Psoas muscle (tissue), 8 donors: Measurements from ENCODE around the gene KRT26. TPM values are rescaled to one million over a fixed set of nuclear protein-coding genes. Genes with fewer than 3 reads are reported as not detected.

Source experiments
- ATAC-seq, 4 donors: fragments of 200-7000 bp; cut with Tn5 transposase; one replicate each; pipeline ENCODE4 v1.9.1; 2020; ENCODE audit warnings: moderate library complexity in 3 of 4, mild to moderate bottlenecking in 2 of 4
- DNase-seq, 2 donors: peaks; one replicate each; pipeline ENCODE4 v3.0.0-alpha.2; 2020
- H3K27ac ChIP-seq: fragments of 200-600 bp; one replicate; pipeline ENCODE4 v1.8.0; 2022
- H3K27me3 ChIP-seq, 3 donors: fragments of 200-600 bp in 1 of 3; one replicate each; pipeline versions ENCODE4 v1.6.1 to v1.8.0; 2013 to 2022; ENCODE audit warnings: low read length in 2 of 3, mild to moderate bottlenecking in 2 of 3, moderate library complexity in 1 of 3; ENCODE audit not compliant: insufficient read depth in 3 of 3
- H3K36me3 ChIP-seq, 2 donors: fragments of 200-600 bp in 1 of 2; one replicate each; pipeline versions ENCODE4 v1.6.1 to v1.8.0; 2013 to 2022; ENCODE audit warnings: low read depth in 1 of 2, mild to moderate bottlenecking in 1 of 2, moderate library complexity in 1 of 2; ENCODE audit not compliant: insufficient read depth in 1 of 2
- H3K4me1 ChIP-seq: fragments of 200-600 bp; one replicate; pipeline ENCODE4 v1.8.0; 2022
- H3K4me3 ChIP-seq: fragments of 200-600 bp; one replicate; pipeline ENCODE4 v1.8.0; 2022; ENCODE audit warnings: mild to moderate bottlenecking
- H3K9me3 ChIP-seq: fragments of 200-600 bp; one replicate; pipeline ENCODE4 v1.8.0; 2022
- CTCF ChIP-seq: fragments of 200-600 bp; IDR thresholded peaks from one replicate; pipeline ENCODE4 v1.8.0; 2022; ENCODE audit warnings: antibody characterized with exemption
- WGBS, 3 donors: extraction: QIAGEN DNeasy Blood & Tissue Kit; methylation state at CpG; one replicate each; pipeline versions ENCODE4 v1.1.6 to v1.1.7; 2013; 5-methylcytosine and 5-hydroxymethylcytosine counted together
- intact Hi-C, 2 donors: fragments of 100-400 bp; cut with DNase I; formaldehyde crosslinking; loops; one replicate each; pipeline versions ENCODE4 v1.11.0 to v1.14.2; 2022
- polyA plus RNA-seq, 3 donors: library from polyadenylated mRNA; stranded (reverse); fragments of 200-250 nt; gene quantifications; one replicate each; pipeline ENCODE4 v1.2.3, GENCODE V29; 2013
- total RNA-seq, 4 donors: library from RNA; stranded (reverse); fragmentation: NEBNext Ultra II Directional in 2 of 4; extraction: Animal tissue kit (Norgen Biotek cat#: 25700) in 2 of 4; gene quantifications; one replicate each; pipeline versions ENCODE4 v1.2.1 to v1.2.4, GENCODE V29; 2021 to 2023
- donor health status: healthy with polysubstance abuse.
- donor health status: DM: no; HTN: no; CAD: no; lungs with moderate emphysema.
- donor health status: Bipolar disorder and iron deficiency.
- donor health status: healthy.
- donor health status: DM: yes; HTN: yes; CAD: no.
- donor health status: DM: no; HTN: no; CAD: no.
- donor health status: DM: no; HTN: no; CAD: no.
- donor health status: DM: yes; HTN: yes; CAD: no.

The KRT26 gene
- total and polyA plus RNA-seq, 7 donors, result not detected

- Histone ChIP-seq H3K4me3 (no peak overlapping the region), H3K27ac (no peak overlapping the region), H3K9me3 (no peaks in the 10 kb centered on the region), H3K27me3 (peaks cover 6 to 42% (median 6%) of the 10 kb centered on the region in 3 donors), H3K4me1 (no peaks in the 10 kb centered on the region), H3K36me3 (no peaks in the 10 kb centered on the region)
- ATAC-seq, result no peak
- DNase-seq, result no peak
- no peak for TF ChIP-seq CTCF
- WGBS, 3 donors, result 36 to 40% (median 39%) methylated on average over 7 of the region's 7 CpGs
- intact Hi-C loops, result no loop called here
Measured at GRCh38 chr17:40777459-40777858, 5.5 kb upstream of the KRT26 start.

- Histone ChIP-seq H3K27ac (no peak overlapping the region), H3K36me3 (no peaks in the 10 kb centered on the region), H3K4me3 (no peak overlapping the region), H3K4me1 (no peaks in the 10 kb centered on the region), H3K27me3 (peaks cover 6 to 40% (median 6%) of the 10 kb centered on the region in 3 donors), H3K9me3 (no peaks in the 10 kb centered on the region)
- WGBS, 3 donors, result 43 to 48% (median 48%) methylated on average over 4 of the region's 4 CpGs
- no peak for TF ChIP-seq CTCF
- no peak for ATAC-seq
- DNase-seq, result no peak
- intact Hi-C loops, result no loop called here
Measured at GRCh38 chr17:40775945-40776344, 3.9 kb upstream of the KRT26 start.

DNA sequence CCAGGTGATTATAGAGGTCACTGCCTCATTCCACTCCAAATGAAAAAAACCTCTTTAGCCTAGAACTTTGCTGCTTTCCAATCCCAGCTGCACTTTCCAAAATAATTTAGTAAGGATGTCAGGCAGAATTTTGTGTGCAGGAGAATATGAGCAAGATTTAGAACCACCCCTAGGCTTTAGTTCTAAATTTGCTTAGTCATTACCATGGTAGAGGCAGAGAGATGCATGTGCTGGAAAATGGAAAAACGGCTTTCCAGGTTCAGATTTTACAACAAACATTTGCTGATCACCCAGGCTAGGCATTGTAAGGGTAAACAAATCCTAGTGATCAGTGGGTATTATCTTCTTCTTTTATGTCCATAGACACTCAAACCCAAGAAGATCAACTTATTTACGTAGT lies 6.3 kb downstream of the KRT26 start:
- H3K36me3 ChIP-seq, result no peaks in the 10 kb centered on the region
- 78 to 84% (median 83%) methylated on average over 2 of the region's 2 CpGs for WGBS, 3 donors
- ATAC-seq (no peak), DNase-seq (no peak)
- H3K27me3 ChIP-seq, result peaks cover 0 to 4% (median 3%) of the 10 kb centered on the region in 3 donors
- H3K9me3 ChIP-seq, result peaks cover 8% of the 10 kb centered on the region
- no peak for TF ChIP-seq CTCF
- no peak overlapping the region for H3K27ac ChIP-seq
- intact Hi-C loops, result no loop called here
- no peak overlapping the region for H3K4me3 ChIP-seq
- no peaks in the 10 kb centered on the region for H3K4me1 ChIP-seq

GRCh38 chr17:40763752-40764151 lies 8.2 kb downstream of the KRT26 start:
- TF ChIP-seq CTCF, result no peak
- DNase-seq (no peak), ATAC-seq (no peak)
- Histone ChIP-seq H3K4me3 (no peak overlapping the region), H3K9me3 (peaks cover 26% of the 10 kb centered on the region), H3K27ac (no peak overlapping the region), H3K4me1 (no peaks in the 10 kb centered on the region), H3K36me3 (no peaks in the 10 kb centered on the region), H3K27me3 (peaks cover 0 to 7% (median 4%) of the 10 kb centered on the region in 3 donors)
- intact Hi-C loops, result no loop called here
- 83 to 96% (median 92%) methylated on average over 1 of the region's 1 CpG for WGBS, 3 donors
